Measurements from ENCODE around the gene MBD3.

MBD3 gene

DNA sequence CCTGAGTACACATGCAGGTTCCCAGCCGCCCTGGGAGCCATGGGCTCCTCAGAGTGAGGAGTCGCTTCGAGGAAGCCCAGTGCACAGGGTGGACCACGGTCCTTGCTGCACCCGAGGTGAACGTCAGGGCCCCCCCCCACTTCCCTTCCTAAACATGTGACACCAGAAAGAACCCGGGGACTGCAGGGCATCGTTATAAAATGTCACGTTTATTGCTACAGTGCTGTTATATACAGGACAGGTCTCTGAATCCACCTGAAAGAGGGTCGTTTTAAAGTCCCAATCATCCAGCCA lies 16.4 kb upstream of the MBD3 start:
- DNase-seq (ENCODE audit: low read depth), result no peak
- TF ChIP-seq, protein P1, sequence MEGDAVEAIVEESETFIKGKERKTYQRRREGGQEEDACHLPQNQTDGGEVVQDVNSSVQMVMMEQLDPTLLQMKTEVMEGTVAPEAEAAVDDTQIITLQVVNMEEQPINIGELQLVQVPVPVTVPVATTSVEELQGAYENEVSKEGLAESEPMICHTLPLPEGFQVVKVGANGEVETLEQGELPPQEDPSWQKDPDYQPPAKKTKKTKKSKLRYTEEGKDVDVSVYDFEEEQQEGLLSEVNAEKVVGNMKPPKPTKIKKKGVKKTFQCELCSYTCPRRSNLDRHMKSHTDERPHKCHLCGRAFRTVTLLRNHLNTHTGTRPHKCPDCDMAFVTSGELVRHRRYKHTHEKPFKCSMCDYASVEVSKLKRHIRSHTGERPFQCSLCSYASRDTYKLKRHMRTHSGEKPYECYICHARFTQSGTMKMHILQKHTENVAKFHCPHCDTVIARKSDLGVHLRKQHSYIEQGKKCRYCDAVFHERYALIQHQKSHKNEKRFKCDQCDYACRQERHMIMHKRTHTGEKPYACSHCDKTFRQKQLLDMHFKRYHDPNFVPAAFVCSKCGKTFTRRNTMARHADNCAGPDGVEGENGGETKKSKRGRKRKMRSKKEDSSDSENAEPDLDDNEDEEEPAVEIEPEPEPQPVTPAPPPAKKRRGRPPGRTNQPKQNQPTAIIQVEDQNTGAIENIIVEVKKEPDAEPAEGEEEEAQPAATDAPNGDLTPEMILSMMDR (IDR thresholded peaks at IDR 0.05; ENCODE audit: control insufficient read depth, extremely low read depth, insufficient read depth), result no peak
- H3K4me3 ChIP-seq (ENCODE audit: low read depth, low read length), result no peak overlapping the region

DNA sequence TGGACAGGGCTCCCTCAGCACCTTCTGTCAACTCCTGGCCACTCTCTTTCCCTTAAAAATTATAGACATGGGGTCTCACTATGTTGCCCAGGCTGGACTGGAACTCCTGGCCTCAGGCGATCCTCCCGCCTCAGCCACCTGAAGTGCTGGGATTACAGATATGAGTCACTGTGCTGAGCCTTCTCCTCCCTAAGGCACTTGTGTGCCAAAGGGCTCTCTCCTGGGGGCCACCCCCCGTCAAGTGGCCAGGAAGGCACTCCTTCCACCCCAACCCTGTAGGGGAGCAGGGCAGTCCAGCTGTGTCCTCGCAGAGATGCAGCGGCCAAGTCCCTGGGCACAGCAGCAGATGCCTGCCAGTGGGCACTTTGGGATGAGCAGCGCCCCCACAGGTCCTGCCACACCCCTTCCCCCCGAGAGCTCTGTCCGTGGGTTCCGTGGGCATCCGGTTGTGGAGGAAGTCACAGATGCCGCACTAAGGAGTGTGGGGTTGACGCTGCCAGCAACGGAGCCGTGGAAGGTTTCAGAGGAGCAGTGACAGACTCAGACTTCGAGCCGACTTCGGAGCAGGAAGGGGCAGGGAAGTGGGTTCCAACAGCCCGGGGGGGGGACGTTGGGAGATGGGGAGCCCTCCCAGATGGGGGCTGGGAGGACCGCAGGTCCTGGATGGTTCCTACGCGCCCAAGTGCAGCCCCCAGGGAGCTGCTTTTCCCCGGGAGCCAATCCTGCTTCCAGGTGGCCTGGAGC lies 15.9 kb upstream of the MBD3 start:
- H3K4me3 ChIP-seq (ENCODE audit: low read depth, low read length), result no peak overlapping the region
- DNase-seq (ENCODE audit: low read depth), result no peak
- TF ChIP-seq, protein P1 (IDR thresholded peaks at IDR 0.05; ENCODE audit: control insufficient read depth, extremely low read depth, insufficient read depth), result no peak

DNA sequence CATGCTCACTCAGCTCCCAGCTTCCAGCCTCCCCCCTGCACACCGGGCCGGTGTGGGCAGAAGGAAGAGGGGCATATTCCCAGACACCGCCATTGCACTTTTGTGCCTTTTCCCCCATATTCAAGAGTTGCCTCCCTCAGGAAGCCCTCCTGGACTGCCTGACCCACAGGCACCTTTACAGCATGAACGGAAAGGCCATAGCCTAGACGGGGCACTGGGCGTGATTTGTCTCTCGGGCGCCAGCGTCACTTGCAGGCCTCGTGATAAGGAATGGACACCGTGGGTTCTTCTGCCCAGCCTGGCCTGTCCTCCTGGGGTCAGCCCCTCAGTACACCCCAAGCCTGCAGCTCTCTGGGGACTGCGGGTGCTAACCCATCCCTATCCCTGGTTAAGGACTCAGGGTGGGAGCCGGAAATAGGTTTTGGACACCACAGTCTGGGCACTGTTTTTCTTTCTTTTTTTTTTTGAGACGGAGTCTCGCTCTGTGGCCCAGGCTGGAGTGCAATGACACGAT lies 13.5 kb upstream of the MBD3 start:
- H3K4me3 ChIP-seq (ENCODE audit: low read depth, low read length), result peak overlapping the region; percentile 98
- DNase-seq (ENCODE audit: low read depth), result no peak
- TF ChIP-seq, protein P1 (IDR thresholded peaks at IDR 0.05; ENCODE audit: control insufficient read depth, extremely low read depth, insufficient read depth), result no peak

DNA sequence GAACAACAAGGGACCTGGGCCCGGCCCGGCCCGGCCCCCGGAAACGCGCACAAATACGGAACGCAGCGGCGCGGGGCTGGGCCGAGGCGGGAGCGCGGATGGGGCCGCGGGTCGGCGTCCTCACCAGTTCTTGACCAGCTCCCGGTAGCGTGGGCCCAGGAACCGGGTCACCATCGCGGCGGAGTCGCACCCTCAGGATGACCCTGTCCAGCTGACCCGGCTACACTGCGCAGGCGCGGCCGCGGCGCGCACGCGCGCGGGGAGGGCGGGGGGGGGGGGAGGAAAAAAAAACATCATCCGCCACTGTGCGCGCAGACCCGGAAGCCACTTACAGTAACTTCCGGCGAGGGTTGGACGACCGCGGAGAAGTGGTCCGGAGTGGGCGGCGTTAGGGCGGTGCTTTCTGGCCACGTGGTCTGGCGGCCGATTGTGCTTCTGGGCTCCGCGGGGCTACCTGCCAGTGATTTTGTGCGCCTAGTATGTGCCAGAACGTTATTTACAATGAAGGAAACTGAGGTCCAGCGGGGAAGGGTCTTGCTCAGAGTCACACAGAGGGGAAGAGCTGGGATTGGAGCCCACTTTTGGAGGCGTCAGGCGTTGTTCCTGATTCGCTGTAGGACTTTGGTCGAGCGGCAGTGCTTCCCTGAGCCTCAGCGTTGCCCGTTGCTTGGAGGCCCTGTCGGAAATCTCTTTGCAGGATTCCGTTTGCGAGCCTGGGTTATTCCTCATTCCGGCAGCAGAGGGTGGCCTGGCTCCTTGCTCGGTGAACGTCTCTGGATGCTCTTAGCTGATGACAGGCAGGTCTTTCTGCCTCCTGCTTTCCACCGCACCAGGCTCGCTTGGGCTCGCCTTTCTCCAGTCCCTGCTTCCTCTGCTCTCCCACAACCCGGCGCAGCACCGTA lies 12.8 kb upstream of the MBD3 start, which contains the start of gene UQCR11:
UQCR11 (minus strand) TSS at position 227 of the 902 bp plus-strand sequence; CDS start at position 174, 53 bp downstream.
- TF ChIP-seq, protein P1 (IDR thresholded peaks at IDR 0.05; ENCODE audit: control insufficient read depth, extremely low read depth, insufficient read depth), result peak; percentile 51
- peak; percentile 85 for DNase-seq (ENCODE audit: low read depth)
- H3K4me3 ChIP-seq (ENCODE audit: low read depth, low read length), result peak within 1 kb of the TSS; percentile 98

DNA sequence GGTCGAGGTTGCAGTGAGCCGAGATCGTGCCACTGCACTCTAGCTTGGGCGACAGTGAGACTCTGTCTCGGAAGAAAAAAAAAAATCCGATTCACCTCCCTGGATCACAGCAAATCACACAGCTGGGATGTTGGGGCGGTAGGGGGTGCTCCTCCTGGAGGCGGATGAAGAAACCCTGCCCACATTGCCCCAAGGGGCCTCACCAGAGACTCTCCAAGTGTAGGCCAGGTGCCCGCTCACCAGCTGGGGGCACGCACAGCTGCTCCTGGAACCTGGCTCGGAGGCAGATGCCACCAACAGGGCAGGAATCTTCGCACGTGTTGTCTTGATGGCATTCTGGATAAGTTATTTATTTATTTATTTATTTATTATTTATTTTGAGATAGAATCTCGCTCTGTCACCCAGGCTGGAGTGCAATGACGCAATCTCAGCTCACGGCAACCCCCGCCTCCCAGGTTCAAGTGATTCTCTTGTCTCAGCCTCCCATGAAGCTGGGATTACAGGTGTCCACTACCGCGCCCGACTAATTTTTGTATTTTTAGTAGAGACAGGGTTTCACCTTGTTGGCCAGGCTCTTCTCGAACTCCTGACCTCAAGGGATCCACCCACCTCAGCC lies 9.5 kb upstream of the MBD3 start:
- H3K4me3 ChIP-seq (ENCODE audit: low read depth, low read length), result no peak overlapping the region

DNA sequence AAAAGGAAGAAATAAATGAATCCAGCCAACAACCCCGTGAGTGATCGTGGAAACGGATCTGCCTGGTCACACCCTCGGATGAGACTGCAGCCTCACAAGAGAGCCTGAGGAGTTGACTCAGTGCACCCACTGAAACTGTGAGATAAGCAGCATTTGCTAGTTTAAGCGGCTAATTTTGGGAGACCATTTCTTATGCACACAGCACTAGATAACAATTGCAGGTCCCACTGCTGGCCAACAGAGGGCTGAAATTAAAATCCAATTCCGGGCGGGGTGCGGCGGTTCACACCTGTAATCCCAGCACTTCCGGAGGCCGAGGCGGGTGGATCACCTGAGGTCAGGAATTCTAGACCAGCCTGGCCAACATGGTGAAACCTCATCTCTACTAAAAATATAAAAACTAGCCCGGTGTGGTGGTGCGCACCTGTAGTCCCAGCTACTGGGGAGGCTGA lies 9.0 kb upstream of the MBD3 start:
- DNase-seq (ENCODE audit: low read depth), result no peak
- no peak overlapping the region for H3K4me3 ChIP-seq (ENCODE audit: low read depth, low read length)
- TF ChIP-seq, protein P1 (IDR thresholded peaks at IDR 0.05; ENCODE audit: control insufficient read depth, extremely low read depth, insufficient read depth), result no peak

More for the DNA sequence above, 9.5 kb upstream of the MBD3 start:
- TF ChIP-seq, protein P1 (IDR thresholded peaks at IDR 0.05; ENCODE audit: control insufficient read depth, extremely low read depth, insufficient read depth), result no peak
- DNase-seq (ENCODE audit: low read depth), result no peak
